Measurements from ENCODE around the gene MRPS35.
A peak's percentile ranks its signal among the peaks of the same experiment; 100 is the strongest.
"Not testable (repeated sequence)": the region's sequence is repeated elsewhere in the genome, so short reads cannot be mapped to it uniquely, and the experiment has no call there.

The MRPS35 gene

DNA sequence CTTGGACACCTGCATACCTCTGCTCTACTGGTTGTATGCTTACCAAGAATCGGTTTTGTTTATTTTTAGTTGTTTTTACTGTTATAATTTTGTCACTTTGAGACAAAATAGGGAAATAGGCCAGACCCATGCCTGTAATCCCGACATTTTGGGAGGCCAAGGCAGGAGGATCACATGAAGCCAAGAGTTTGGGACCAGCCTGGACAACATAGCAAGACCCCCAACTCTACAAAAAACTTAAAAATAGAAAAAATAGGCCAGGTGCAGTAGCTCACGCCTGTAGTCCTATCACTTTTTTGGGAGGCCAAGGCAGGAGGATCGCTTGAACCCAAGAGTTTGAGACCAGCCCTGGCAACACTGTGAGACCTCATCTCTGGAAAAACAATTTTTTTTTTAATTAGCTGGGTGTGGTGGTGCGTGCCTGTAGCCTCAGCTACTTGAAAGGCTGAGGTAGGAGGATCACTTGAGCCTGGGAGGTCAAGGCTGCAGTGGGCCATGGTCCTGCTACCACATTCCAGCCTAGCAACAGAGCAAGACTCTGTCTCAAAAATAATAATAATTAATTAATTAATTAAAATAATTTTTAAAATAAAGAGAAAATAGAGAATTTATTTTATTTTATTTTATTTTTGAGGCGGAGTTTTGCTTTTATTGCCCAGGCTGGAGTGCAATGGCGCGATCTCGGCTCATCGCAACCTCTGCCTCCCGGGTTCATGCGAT lies 1.3 kb upstream of the MRPS35 start:
- no peak for ATAC-seq

GRCh38 chr12:27709932-27710591 lies 570 bp upstream of the MRPS35 start:
- ATAC-seq = peak; percentile 23 to 34

- ATAC-seq = peak; percentile 17 to 21
These were observed 668 bp downstream of the MRPS35 start for GRCh38 chr12:27711317-27711682.

GRCh38 chr12:27711967-27712366 lies 1.3 kb downstream of the MRPS35 start:
- no peak for ATAC-seq

- ATAC-seq = no peak
These were observed 12.6 kb downstream of the MRPS35 start for GRCh38 chr12:27723212-27723611.

DNA sequence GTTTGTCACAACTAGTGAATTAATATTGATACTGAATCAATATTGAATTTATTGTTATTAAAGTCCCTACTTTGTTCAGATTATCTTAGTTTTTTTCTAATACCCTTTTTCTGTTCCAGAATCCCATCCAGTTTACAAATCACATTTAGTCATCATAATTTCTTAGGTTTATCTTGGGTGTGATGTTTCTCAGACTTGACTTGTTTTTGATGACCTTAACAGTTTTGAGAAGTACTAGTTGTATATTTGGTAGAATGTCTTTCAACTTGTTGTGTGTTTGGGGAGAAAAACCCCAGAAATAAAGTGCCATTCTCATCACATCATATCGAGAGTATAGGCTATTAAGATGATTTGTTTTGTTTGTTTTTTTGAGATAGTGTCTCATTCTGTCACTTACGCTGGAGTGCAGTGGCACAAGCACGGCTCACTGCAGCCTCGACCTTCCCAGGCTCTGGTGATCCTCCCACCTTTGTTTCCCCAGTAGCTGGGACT lies 19.5 kb downstream of the MRPS35 start:
- ATAC-seq = no peak

GRCh38 chr12:27732281-27732680 lies 21.6 kb downstream of the MRPS35 start:
- ATAC-seq = no peak

DNA sequence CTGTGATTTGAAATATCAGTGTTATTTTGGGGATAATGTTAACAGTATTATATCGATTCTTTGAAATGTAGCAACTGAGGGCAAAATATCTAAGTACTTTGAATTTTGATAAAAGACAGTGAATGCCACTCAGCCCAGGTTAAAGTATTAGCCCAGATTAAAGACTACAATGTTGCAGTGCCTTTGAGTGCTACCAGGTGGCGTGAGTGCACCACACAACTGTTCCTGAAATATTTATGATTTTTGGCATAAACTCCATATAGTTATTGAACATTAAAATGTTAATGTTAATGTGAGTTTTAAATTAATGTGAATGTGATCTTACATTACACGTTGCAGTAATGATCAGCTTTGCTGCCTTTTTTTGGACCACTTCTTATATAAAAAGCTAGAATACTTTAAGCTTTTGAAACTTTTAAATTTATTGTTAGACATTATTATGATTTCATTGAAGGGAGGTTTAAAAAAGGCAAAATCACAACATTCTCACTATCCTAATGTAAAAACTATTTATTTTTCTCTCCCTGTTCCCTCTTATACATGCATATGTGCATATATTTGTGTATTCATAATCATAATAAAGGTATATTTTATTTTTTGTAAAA lies 22.5 kb downstream of the MRPS35 start:
- peak in 1 of 2 donors; percentile 62 for ATAC-seq

GRCh38 chr12:27733791-27734190 lies 23.2 kb downstream of the MRPS35 start:
- no peak for ATAC-seq

DNA sequence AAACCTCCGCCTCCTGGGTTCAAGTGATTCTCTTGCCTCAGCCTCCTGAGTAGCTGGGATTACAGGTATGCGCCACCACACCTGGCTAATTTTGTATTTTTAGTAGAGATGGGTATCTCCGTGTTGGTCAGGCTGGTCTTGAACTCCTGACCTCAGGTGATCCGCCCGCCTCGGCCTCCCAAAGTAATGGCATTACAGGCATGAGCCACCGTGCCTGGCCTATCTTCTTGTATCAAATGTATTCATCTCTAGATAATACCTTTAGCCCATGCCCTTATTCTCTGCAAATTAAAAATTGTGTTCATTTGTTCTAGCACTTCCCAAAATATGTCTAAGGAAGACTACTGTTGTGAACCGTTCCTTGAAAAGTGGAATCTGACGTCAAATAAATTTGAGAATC lies 23.7 kb downstream of the MRPS35 start:
- not testable (repeated sequence) for ATAC-seq

DNA sequence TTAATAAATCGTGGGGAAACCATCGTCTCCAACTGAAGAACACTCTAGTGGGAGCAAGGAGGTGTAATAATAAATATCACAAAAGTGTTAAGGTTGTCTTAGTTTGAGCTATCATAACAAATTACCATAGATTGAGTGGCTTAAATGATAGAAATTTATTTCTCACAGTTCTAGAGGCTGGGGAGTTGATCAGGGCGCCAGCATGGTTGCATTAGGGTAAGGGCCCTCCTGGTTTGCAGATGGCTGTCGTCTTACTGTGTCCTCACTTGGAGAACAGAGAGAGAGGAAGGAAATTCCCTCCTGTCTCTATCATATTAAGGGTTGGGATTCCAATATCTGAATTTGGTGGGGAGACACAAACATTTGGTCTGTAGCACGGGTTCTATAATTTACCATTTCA lies 33.0 kb downstream of the MRPS35 start:
- ATAC-seq = no peak

- not testable (repeated sequence) for ATAC-seq
These were observed 35.1 kb downstream of the MRPS35 start for GRCh38 chr12:27745734-27746133.

DNA sequence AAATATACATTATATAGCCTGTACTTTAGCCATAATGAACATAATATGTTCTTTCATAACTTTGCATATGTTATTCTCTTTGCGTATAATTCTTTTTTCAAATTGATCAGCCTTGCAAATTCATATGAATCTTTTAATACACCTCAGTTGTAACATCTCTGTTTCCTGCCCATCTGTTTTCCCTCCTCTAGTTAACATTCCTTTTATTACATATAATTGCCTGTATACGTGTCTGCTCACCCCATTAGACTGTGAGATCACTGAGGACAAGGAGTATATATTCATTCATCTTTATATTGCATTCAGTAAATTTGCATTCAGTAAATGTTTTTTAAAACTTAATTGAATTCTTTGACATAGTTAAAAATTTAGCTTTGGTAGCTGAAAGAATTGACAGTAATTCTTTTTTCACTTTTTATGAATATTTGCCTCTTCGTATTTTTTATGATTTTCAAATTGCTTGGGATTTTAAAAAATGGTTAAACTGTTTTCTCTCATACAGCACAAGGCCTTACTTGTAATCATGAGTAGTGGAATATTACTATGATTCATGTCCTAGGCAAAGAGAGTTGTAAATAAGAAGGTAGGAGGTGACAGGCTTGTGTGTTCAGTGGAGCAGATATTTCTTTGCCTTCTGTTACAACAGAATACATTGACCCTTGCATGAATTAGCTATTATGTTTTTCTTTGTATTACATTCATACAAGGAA lies 36.6 kb downstream of the MRPS35 start:
- ATAC-seq = no peak

DNA sequence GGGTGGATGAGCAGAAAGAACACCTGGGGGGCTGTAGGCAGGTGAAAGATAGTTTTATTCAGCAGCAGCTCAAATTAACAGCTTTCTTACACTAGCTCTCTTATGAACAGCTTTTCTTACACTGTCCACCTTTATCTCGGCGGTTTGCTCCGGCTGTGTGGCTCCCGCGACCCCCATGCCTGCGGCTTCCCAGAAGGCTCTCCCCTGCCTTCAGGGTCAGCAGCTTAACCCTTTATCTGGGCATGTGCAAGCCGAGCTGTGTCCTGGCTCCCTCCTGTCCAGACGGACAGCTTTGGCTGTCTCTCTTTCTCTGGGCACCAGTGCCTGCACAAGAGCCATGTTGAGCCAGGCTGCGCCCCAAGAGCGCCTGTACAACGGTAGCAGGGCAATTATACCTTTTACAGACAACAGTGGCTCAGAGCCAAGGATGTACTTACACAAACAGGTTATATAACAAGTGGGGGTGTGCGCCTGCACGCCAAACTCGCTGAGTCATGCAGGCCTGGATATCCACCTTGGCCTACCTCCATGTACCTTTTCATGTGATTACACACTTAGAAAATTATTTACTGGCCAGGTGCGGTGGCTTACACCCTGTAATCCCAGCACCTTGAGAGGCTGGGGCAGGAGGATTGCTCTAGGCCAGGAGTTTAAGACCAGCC lies 40.9 kb downstream of the MRPS35 start:
- ATAC-seq = no peak

DNA sequence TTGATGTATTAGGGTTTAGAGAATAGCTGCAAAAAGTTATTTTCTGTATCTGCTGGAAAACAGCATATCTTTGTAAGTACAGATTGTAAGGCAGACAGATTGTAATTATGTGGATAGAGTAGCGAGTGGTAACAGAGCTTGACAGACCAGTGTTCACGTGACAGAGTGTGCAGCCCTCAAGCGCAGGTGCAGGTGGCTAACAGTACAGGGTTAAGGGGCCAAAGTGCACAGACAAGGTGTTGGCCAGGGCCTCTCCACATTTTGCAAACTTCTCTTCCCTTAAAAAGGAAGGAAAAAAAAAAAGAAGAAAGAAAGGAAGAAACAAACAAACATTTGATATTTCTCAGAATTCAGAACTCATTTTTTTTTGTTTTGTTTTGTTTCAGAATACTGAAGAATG lies 44.2 kb downstream of the MRPS35 start:
- no peak for ATAC-seq

DNA sequence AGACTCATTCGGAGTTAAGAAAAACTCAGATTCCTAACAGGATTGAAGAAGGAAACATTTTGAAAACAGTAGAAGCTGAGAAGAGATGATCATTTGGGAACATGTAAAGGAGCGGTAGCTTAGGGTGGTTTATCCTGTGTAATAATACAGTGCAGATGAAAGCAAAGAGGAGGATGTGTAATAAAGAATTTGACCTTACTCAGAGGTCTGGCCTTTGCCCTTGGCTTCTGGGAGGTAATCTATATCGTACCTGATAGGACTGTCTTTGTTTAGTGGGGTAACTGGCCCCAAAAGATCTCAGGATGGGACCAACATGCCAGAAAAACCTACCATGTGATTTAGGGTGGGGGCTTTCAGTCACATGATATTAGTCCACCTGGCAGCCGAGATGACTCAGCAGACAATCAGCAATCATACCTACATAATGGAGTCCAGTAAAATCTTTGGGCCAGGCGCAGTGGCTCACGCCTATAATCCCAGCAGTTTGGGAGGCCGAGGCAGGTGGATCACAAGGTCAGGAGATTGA lies 46.1 kb downstream of the MRPS35 start:
- no peak for ATAC-seq

GRCh38 chr12:27762757-27763156 lies 52.1 kb downstream of the MRPS35 start:
- ATAC-seq = peak; percentile 24 to 28

GRCh38 chr12:27766587-27766986 lies 56.0 kb downstream of the MRPS35 start:
- no peak for ATAC-seq

DNA sequence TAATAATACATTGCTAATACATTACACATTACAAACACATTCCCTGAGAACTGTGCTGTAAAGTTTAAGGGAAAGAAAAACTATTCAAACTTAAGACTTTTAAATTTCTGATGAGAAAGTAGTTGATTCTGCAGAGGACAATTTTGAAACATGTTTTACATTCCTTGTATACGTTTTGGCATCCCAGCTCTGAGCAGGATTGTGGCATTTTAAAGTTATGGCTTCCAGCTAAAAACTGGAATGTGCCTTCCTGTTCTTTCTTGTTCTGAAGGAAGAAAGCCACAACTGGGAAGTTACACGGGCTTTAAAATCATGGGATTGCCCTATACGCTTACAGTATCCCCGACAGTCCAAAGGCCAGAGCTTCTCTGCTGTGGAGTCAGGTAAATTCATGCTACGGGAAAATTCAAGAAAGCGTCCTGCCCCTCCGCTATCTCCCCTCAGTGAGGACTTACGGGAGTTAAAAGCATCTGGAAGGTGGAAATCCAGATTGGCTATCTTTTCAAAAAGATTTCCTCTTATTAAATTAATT lies 58.6 kb downstream of the MRPS35 start:
- ATAC-seq = no peak

GRCh38 chr12:27771481-27772327 lies 61.1 kb downstream of the MRPS35 start:
- no peak for ATAC-seq

Measured in activated CD4-positive, CD25-positive, alpha-beta regulatory T cell treated with anti-CD3 and anti-CD28 coated beads, Interleukin-2, amount 50 U/mL, for 24 hours (primary cell).